H9 (cell line): ENCODE data around the gene ZFP62. TPM values are rescaled to one million over a fixed set of nuclear protein-coding genes. Genes with fewer than 3 reads are reported as not detected.

Experiments
- DNase-seq: peaks from one replicate; pipeline ENCODE4 v3.0.0-alpha.2; 2017
- H2AFZ ChIP-seq: one replicate; pipeline ENCODE4 v1.6.1; 2013; ENCODE audit warnings: mild to moderate bottlenecking, low read length, control low read depth, moderate library complexity
- H2AK5ac ChIP-seq: 2 replicates; pipeline ENCODE4 v1.6.1; 2013; ENCODE audit warnings: low read length, control low read depth, mixed read lengths; ENCODE audit not compliant: insufficient read length
- H2BK120ac ChIP-seq: one replicate; pipeline ENCODE4 v1.6.1; 2013; ENCODE audit warnings: low read depth, mild to moderate bottlenecking, low read length, control low read depth, inconsistent platforms; ENCODE audit not compliant: poor library complexity, severe bottlenecking
- H2BK12ac ChIP-seq: 2 replicates; pipeline ENCODE4 v1.6.1; 2013; ENCODE audit warnings: low read length, control low read depth, mixed read lengths, low read depth; ENCODE audit not compliant: insufficient read length
- H2BK15ac ChIP-seq: 2 replicates; pipeline ENCODE4 v1.6.1; 2013; ENCODE audit warnings: low read depth, low read length, control low read depth
- H2BK20ac ChIP-seq: one replicate; pipeline ENCODE4 v1.6.1; 2013; ENCODE audit warnings: low read depth, mild to moderate bottlenecking, low read length, control low read depth, inconsistent platforms; ENCODE audit not compliant: poor library complexity, severe bottlenecking
- H2BK5ac ChIP-seq: 2 replicates; pipeline ENCODE4 v1.6.1; 2013; ENCODE audit warnings: low read length, control low read depth, mixed read lengths; ENCODE audit not compliant: insufficient read length
- H3K14ac ChIP-seq: 2 replicates; pipeline ENCODE4 v1.6.1; 2013; ENCODE audit warnings: low read length, control low read depth; ENCODE audit not compliant: insufficient read depth
- H3K18ac ChIP-seq: 2 replicates; pipeline ENCODE4 v1.6.1; 2013; ENCODE audit warnings: low read depth, mild to moderate bottlenecking, mixed read lengths, low read length, control low read depth; ENCODE audit not compliant: insufficient read length
- H3K23ac ChIP-seq: 2 replicates; pipeline ENCODE4 v1.6.1; 2013; ENCODE audit warnings: low read length, control low read depth, mixed read lengths, low read depth; ENCODE audit not compliant: insufficient read length
- H3K23me2 ChIP-seq: 2 replicates; pipeline ENCODE4 v1.6.1; 2013; ENCODE audit warnings: low read depth, mild to moderate bottlenecking, mixed read lengths, low read length, control low read depth; ENCODE audit not compliant: insufficient read length, poor library complexity, severe bottlenecking
- H3K27ac ChIP-seq: 2 replicates; pipeline ENCODE4 v1.5.1; 2013; ENCODE audit warnings: low read length, control low read depth, mixed read lengths, low read depth; ENCODE audit not compliant: insufficient read length
- H3K27me3 ChIP-seq: 2 replicates; pipeline ENCODE4 v1.6.1; 2013; ENCODE audit warnings: low read length, control low read depth, inconsistent platforms; ENCODE audit not compliant: insufficient read depth
- H3K4ac ChIP-seq: 2 replicates; pipeline ENCODE4 v1.6.1; 2013; ENCODE audit warnings: low read depth, mild to moderate bottlenecking, control low read depth, inconsistent platforms, low read length, moderate library complexity
- H3K4me1 ChIP-seq: 2 replicates; pipeline ENCODE4 v1.6.1; 2013; ENCODE audit warnings: low read length, control low read depth, inconsistent platforms; ENCODE audit not compliant: insufficient read depth
- H3K4me2 ChIP-seq: 2 replicates; pipeline ENCODE4 v1.6.1; 2013; ENCODE audit warnings: low read length, control low read depth, mixed read lengths; ENCODE audit not compliant: insufficient read length, insufficient read depth
- H3K56ac ChIP-seq: 2 replicates; pipeline ENCODE4 v1.6.1; 2013; ENCODE audit warnings: low read depth, mild to moderate bottlenecking, mixed read lengths, low read length, control low read depth; ENCODE audit not compliant: insufficient read length
- H3K79me1 ChIP-seq: 2 replicates; pipeline ENCODE4 v1.6.1; 2013; ENCODE audit warnings: low read depth, mild to moderate bottlenecking, moderate library complexity, low read length, control low read depth, inconsistent platforms; ENCODE audit not compliant: insufficient read depth, poor library complexity, severe bottlenecking
- H3K79me2 ChIP-seq: 2 replicates; pipeline ENCODE4 v1.6.1; 2013; ENCODE audit warnings: low read length, control low read depth, inconsistent platforms; ENCODE audit not compliant: insufficient read depth
- H3K9ac ChIP-seq: 2 replicates; pipeline ENCODE4 v1.6.1; 2013; ENCODE audit warnings: low read length, control low read depth, mixed read lengths; ENCODE audit not compliant: insufficient read length; ENCODE audit errors: extremely low read depth
- H3K9me3 ChIP-seq: one replicate; pipeline ENCODE4 v1.6.1; 2013; ENCODE audit warnings: low read depth, low read length, inconsistent platforms; ENCODE audit not compliant: control insufficient read depth
- H3T11ph ChIP-seq: one replicate; pipeline ENCODE4 v1.6.1; 2013; ENCODE audit warnings: mild to moderate bottlenecking, low read length, control low read depth, inconsistent platforms
- H4K20me1 ChIP-seq: one replicate; pipeline ENCODE4 v1.6.1; 2013; ENCODE audit not compliant: control insufficient read depth, insufficient read length, insufficient read depth
- H4K5ac ChIP-seq: 2 replicates; pipeline ENCODE4 v1.6.1; 2013; ENCODE audit warnings: low read depth, mild to moderate bottlenecking, mixed read lengths, low read length, control low read depth; ENCODE audit not compliant: insufficient read length
- H4K8ac ChIP-seq: replicated peaks from 2 replicates; pipeline ENCODE4 v1.6.1; 2013; ENCODE audit warnings: low read length, control low read depth, mixed read lengths, low read depth; ENCODE audit not compliant: insufficient read length
- H4K91ac ChIP-seq: 2 replicates; pipeline ENCODE4 v1.6.1; 2013; ENCODE audit warnings: low read depth, mild to moderate bottlenecking, moderate library complexity, mixed read lengths, low read length, control low read depth; ENCODE audit not compliant: insufficient read length
- H3K27ac Mint-ChIP-seq, 3 experiments: 2 replicates in 2 of 3; 3 replicates in 1 of 3; pipeline ENCODE4 v1.8.0; 2020 to 2021; ENCODE audit warnings: mixed read lengths in 3 of 3, mild to moderate bottlenecking in 1 of 3, moderate library complexity in 1 of 3
- H3K27me3 Mint-ChIP-seq: 2 replicates; pipeline ENCODE4 v1.8.0; 2021; ENCODE audit warnings: low read depth, mild to moderate bottlenecking, moderate library complexity, mixed read lengths
- H3K36me3 Mint-ChIP-seq, 3 experiments: 2 replicates in 2 of 3; 3 replicates in 1 of 3; pipeline ENCODE4 v1.8.0; 2020 to 2021; ENCODE audit warnings: low read depth in 3 of 3, mixed read lengths in 3 of 3; ENCODE audit not compliant: insufficient read depth in 1 of 3
- H3K4me1 Mint-ChIP-seq, 2 experiments: 2 replicates each; pipeline ENCODE4 v1.8.0; 2020; ENCODE audit warnings: mixed read lengths in 2 of 2
- H3K4me3 Mint-ChIP-seq, 2 experiments: 2 replicates in 1 of 2; 3 replicates in 1 of 2; pipeline ENCODE4 v1.8.0; 2020 to 2021; ENCODE audit warnings: mild to moderate bottlenecking in 2 of 2, mixed read lengths in 2 of 2, moderate library complexity in 1 of 2
- H3K9me3 Mint-ChIP-seq, 2 experiments: 2 replicates in 1 of 2; 3 replicates in 1 of 2; pipeline ENCODE4 v1.8.0; 2020; ENCODE audit warnings: mild to moderate bottlenecking in 2 of 2, mixed read lengths in 2 of 2, moderate library complexity in 1 of 2
- CTCF ChIP-seq: fragments of 200-600 bp; sonication (generic); conservative IDR thresholded peaks from 3 replicates; pipeline ENCODE4 v1.8.0; 2021; ENCODE audit warnings: antibody characterized with exemption, mild to moderate bottlenecking
- WGBS: extraction: QIAGEN DNeasy Blood & Tissue Kit; methylation state at CpG from one replicate; pipeline ENCODE4 v1.1.7; 2013; ENCODE audit warnings: missing lambda C conversion rate, low lambda C conversion rate, mixed read lengths; ENCODE audit not compliant: insufficient read length; ENCODE audit errors: extremely low coverage; 5-methylcytosine and 5-hydroxymethylcytosine counted together
- total RNA-seq: library from RNA; stranded (reverse); gene quantifications from 2 replicates; pipeline ENCODE4 v1.2.1, GENCODE V29; 2021

Gene ZFP62
- total RNA-seq, 1 experiment from 2014 or later, result 16.2 TPM

- Mint-ChIP-seq H3K27me3 (peaks cover 2% of the 10 kb centered on the region), H3K4me3 (no peak overlapping the region), H3K36me3 (no peaks in the 10 kb centered on the region; a peak in 1 of 7 replicates), H3K27ac (no peak overlapping the region), H3K9me3 (no peaks in the 10 kb centered on the region), H3K4me1 (peaks cover 15 to 25% of the 10 kb centered on the region in 2 experiments)
- Histone ChIP-seq H2BK120ac (no peak overlapping the region), H4K91ac (no peak overlapping the region), H3K4me1 (no peaks in the 10 kb centered on the region; the same call in 1 of the 2 replicates), H3K27me3 (no peaks in the 10 kb centered on the region), H4K8ac (no peak overlapping the region), H3K14ac (no peak overlapping the region), H2BK15ac (no peak overlapping the region), H3K9ac (no peak overlapping the region), H3K56ac (no peak overlapping the region), H3K79me1 (no peaks in the 10 kb centered on the region), H3K23ac (no peak overlapping the region), H3K4ac (no peak overlapping the region), H2BK5ac (no peak overlapping the region), H3K27ac (no peak overlapping the region), H4K5ac (no peak overlapping the region), H3K23me2 (no peaks in the 10 kb centered on the region), H2BK20ac (no peak overlapping the region), H4K20me1 (no peaks in the 10 kb centered on the region), H2BK12ac (no peak overlapping the region), H3T11ph (no peak overlapping the region), H3K4me2 (no peak overlapping the region), H2AK5ac (no peak overlapping the region), H3K79me2 (no peaks in the 10 kb centered on the region), H3K18ac (no peak overlapping the region), H2AFZ (no peak overlapping the region), H3K9me3 (no peaks in the 10 kb centered on the region)
- no peak for TF ChIP-seq CTCF
- no CpG with 5 or more reads among the region's 16 CpGs for WGBS
- DNase-seq, result no peak
Measured at GRCh38 chr5:180870276-180871068, 9.4 kb upstream of the ZFP62 start.
